ENCODE measurements around the gene ADIG.
A peak's percentile ranks its signal among the peaks of the same experiment; 100 is the strongest.

ADIG gene

GRCh38 chr20:38602185-38602581 is 21.2 kb downstream of the ADIG start:
- Mint-ChIP-seq H3K4me3 (no peak overlapping the region), H3K27ac (no peak overlapping the region), H3K27me3 (peaks cover 28% of the 10 kb centered on the region), H3K9me3 (no peaks in the 10 kb centered on the region), H3K4me1 (peaks cover 4% of the 10 kb centered on the region), H3K36me3 (no peaks in the 10 kb centered on the region)
- no peak for ATAC-seq (ENCODE audit: low read depth)
- DNase-seq (ENCODE audit: low spot score in 2 of 2) = no peak

- Mint-ChIP-seq H3K27me3 (peaks cover 26% of the 10 kb centered on the region), H3K9me3 (no peaks in the 10 kb centered on the region), H3K4me3 (no peak overlapping the region), H3K4me1 (peaks cover 7% of the 10 kb centered on the region), H3K27ac (no peak overlapping the region), H3K36me3 (no peaks in the 10 kb centered on the region)
- DNase-seq (ENCODE audit: low spot score in 2 of 2) (no peak), ATAC-seq (ENCODE audit: low read depth) (no peak)
Observed at GRCh38 chr20:38603286-38603685, 22.3 kb downstream of the ADIG start.

- Mint-ChIP-seq H3K27ac (no peak overlapping the region), H3K4me3 (no peak overlapping the region), H3K4me1 (peaks cover 7% of the 10 kb centered on the region), H3K36me3 (no peaks in the 10 kb centered on the region), H3K9me3 (no peaks in the 10 kb centered on the region), H3K27me3 (peaks cover 26% of the 10 kb centered on the region)
- DNase-seq (ENCODE audit: low spot score in 2 of 2) (no peak), ATAC-seq (ENCODE audit: low read depth) (no peak)
Observed at GRCh38 chr20:38604873-38605303, 23.9 kb downstream of the ADIG start.

GRCh38 chr20:38607351-38607750 is 26.4 kb downstream of the ADIG start:
- Mint-ChIP-seq H3K4me1 (peaks cover 4% of the 10 kb centered on the region), H3K27ac (no peak overlapping the region), H3K4me3 (no peak overlapping the region), H3K36me3 (no peaks in the 10 kb centered on the region), H3K9me3 (no peaks in the 10 kb centered on the region), H3K27me3 (peaks cover 17% of the 10 kb centered on the region)
- no peak for DNase-seq (ENCODE audit: low spot score in 2 of 2)
- no peak for ATAC-seq (ENCODE audit: low read depth)

GRCh38 chr20:38608188-38608587 is 27.2 kb downstream of the ADIG start:
- H3K27me3 Mint-ChIP-seq = peaks cover 21% of the 10 kb centered on the region
- H3K36me3 Mint-ChIP-seq = no peaks in the 10 kb centered on the region
- no peak for DNase-seq (ENCODE audit: low spot score in 2 of 2)
- no peak overlapping the region for H3K27ac Mint-ChIP-seq
- no peaks in the 10 kb centered on the region for H3K9me3 Mint-ChIP-seq
- peaks cover 4% of the 10 kb centered on the region for H3K4me1 Mint-ChIP-seq
- no peak overlapping the region for H3K4me3 Mint-ChIP-seq
- no peak for ATAC-seq (ENCODE audit: low read depth)

- peaks cover 4% of the 10 kb centered on the region for H3K4me1 Mint-ChIP-seq
- no peak for DNase-seq (ENCODE audit: low spot score in 2 of 2)
- no peak overlapping the region for H3K4me3 Mint-ChIP-seq
- no peak for ATAC-seq (ENCODE audit: low read depth)
- H3K36me3 Mint-ChIP-seq = no peaks in the 10 kb centered on the region
- H3K9me3 Mint-ChIP-seq = no peaks in the 10 kb centered on the region
- H3K27ac Mint-ChIP-seq = no peak overlapping the region
- peaks cover 14% of the 10 kb centered on the region for H3K27me3 Mint-ChIP-seq
Observed at GRCh38 chr20:38609815-38610214, 28.8 kb downstream of the ADIG start.

GRCh38 chr20:38610521-38610920 is 29.5 kb downstream of the ADIG start:
- H3K27ac Mint-ChIP-seq = no peak overlapping the region
- no peak overlapping the region for H3K4me3 Mint-ChIP-seq
- no peaks in the 10 kb centered on the region for H3K36me3 Mint-ChIP-seq
- H3K4me1 Mint-ChIP-seq = peaks cover 4% of the 10 kb centered on the region
- ATAC-seq (ENCODE audit: low read depth) = no peak
- no peaks in the 10 kb centered on the region for H3K9me3 Mint-ChIP-seq
- peaks cover 10% of the 10 kb centered on the region for H3K27me3 Mint-ChIP-seq
- DNase-seq (ENCODE audit: low spot score in 2 of 2) = no peak

- H3K9me3 Mint-ChIP-seq = no peaks in the 10 kb centered on the region
- DNase-seq (ENCODE audit: low spot score in 2 of 2) = no peak
Observed at GRCh38 chr20:38612751-38613515, 31.9 kb downstream of the ADIG start.

GRCh38 chr20:38615283-38615682 is 34.3 kb downstream of the ADIG start:
- Mint-ChIP-seq H3K27me3 (peaks cover 16% of the 10 kb centered on the region), H3K4me3 (no peak overlapping the region), H3K9me3 (no peaks in the 10 kb centered on the region), H3K36me3 (no peaks in the 10 kb centered on the region), H3K4me1 (no peaks in the 10 kb centered on the region), H3K27ac (no peak overlapping the region)
- no peak for ATAC-seq (ENCODE audit: low read depth)
- no peak for DNase-seq (ENCODE audit: low spot score in 2 of 2)

More at GRCh38 chr20:38612751-38613515, 31.9 kb downstream of the ADIG start:
- no peak for ATAC-seq (ENCODE audit: low read depth)
- H3K27me3 Mint-ChIP-seq = peaks cover 12% of the 10 kb centered on the region
- no peak overlapping the region for H3K27ac Mint-ChIP-seq
- H3K4me1 Mint-ChIP-seq = peaks cover 4% of the 10 kb centered on the region
- no peak overlapping the region for H3K4me3 Mint-ChIP-seq
- no peaks in the 10 kb centered on the region for H3K36me3 Mint-ChIP-seq

- Mint-ChIP-seq H3K36me3 (no peaks in the 10 kb centered on the region), H3K4me1 (no peaks in the 10 kb centered on the region), H3K27ac (no peak overlapping the region), H3K27me3 (peaks cover 16% of the 10 kb centered on the region), H3K9me3 (no peaks in the 10 kb centered on the region), H3K4me3 (no peak overlapping the region)
- ATAC-seq (ENCODE audit: low read depth) (no peak), DNase-seq (ENCODE audit: low spot score in 2 of 2) (no peak)
Observed at GRCh38 chr20:38616457-38616856, 35.5 kb downstream of the ADIG start.

GRCh38 chr20:38617011-38617829 is 36.2 kb downstream of the ADIG start:
- H3K4me3 Mint-ChIP-seq = no peak overlapping the region
- no peaks in the 10 kb centered on the region for H3K4me1 Mint-ChIP-seq
- no peak overlapping the region for H3K27ac Mint-ChIP-seq
- H3K9me3 Mint-ChIP-seq = no peaks in the 10 kb centered on the region
- no peaks in the 10 kb centered on the region for H3K36me3 Mint-ChIP-seq
- ATAC-seq (ENCODE audit: low read depth) (no peak), DNase-seq (ENCODE audit: low spot score in 2 of 2) (no peak)
- peaks cover 16% of the 10 kb centered on the region for H3K27me3 Mint-ChIP-seq

- ATAC-seq (ENCODE audit: low read depth) (peak; percentile 91), DNase-seq (ENCODE audit: low spot score in 2 of 2) (no peak)
- H3K4me1 Mint-ChIP-seq = no peaks in the 10 kb centered on the region
- peaks cover 14% of the 10 kb centered on the region for H3K27me3 Mint-ChIP-seq
- H3K27ac Mint-ChIP-seq = no peak overlapping the region
- no peak overlapping the region for H3K4me3 Mint-ChIP-seq
- no peaks in the 10 kb centered on the region for H3K36me3 Mint-ChIP-seq
- H3K9me3 Mint-ChIP-seq = no peaks in the 10 kb centered on the region
Observed at GRCh38 chr20:38617830-38618196, 36.8 kb downstream of the ADIG start.

GRCh38 chr20:38620441-38620840 is 39.4 kb downstream of the ADIG start:
- no peak for DNase-seq (ENCODE audit: low spot score in 2 of 2)
- H3K4me3 Mint-ChIP-seq = no peak overlapping the region
- ATAC-seq (ENCODE audit: low read depth) = no peak
- H3K9me3 Mint-ChIP-seq = peaks cover 6% of the 10 kb centered on the region
- H3K27me3 Mint-ChIP-seq = peaks cover 12% of the 10 kb centered on the region
- no peaks in the 10 kb centered on the region for H3K4me1 Mint-ChIP-seq
- H3K27ac Mint-ChIP-seq = no peak overlapping the region
- no peaks in the 10 kb centered on the region for H3K36me3 Mint-ChIP-seq

- DNase-seq (ENCODE audit: low spot score in 2 of 2) (no peak), ATAC-seq (ENCODE audit: low read depth) (no peak)
- H3K27me3 Mint-ChIP-seq = peaks cover 11% of the 10 kb centered on the region
- peaks cover 6% of the 10 kb centered on the region for H3K9me3 Mint-ChIP-seq
- H3K4me1 Mint-ChIP-seq = no peaks in the 10 kb centered on the region
- no peak overlapping the region for H3K4me3 Mint-ChIP-seq
- no peak overlapping the region for H3K27ac Mint-ChIP-seq
- no peaks in the 10 kb centered on the region for H3K36me3 Mint-ChIP-seq
Observed at GRCh38 chr20:38623061-38623460, 42.1 kb downstream of the ADIG start.
